ENCODE results near the gene SPAG6. TPM values are rescaled to one million over a fixed set of nuclear protein-coding genes. Genes with fewer than 3 reads are reported as not detected.
"Not testable (repeated sequence)": the region's sequence is repeated elsewhere in the genome, so short reads cannot be mapped to it uniquely, and the experiment has no call there.

Gene SPAG6
- polyA plus RNA-seq, 4 donors: 0.04 to 0.27 (median 0.06) TPM; not detected in 1

DNA sequence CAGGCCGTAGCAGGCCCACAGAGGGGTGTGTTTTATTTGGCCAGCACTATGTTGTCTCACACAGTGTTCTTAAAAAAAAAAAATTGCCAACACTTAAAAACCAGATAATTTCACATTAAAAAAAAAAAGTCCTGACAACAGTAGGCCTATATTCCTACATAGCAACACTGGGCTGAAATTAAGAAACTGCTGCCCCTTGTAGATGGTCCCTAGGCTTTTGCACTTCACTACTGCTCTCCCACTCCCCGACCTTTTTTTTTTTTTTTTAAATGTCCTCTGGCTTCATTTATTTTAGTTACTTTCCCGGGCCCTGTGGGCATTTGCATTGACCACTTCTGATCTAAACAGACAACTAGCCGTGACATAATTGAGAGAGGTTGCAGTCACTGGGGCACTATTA is 36.0 kb downstream of the SPAG6 start:
- H3K4me1 ChIP-seq (ENCODE audit: control insufficient read depth in 3 of 3, insufficient read depth in 2 of 3, low read depth in 1 of 3, low read length in 2 of 3): no peaks in the 10 kb centered on the region
- FAIRE-seq (no peak), DNase-seq (no peak)
- H3K4me3 ChIP-seq (ENCODE audit: low read depth in 1 of 3, low read length in 3 of 3): no peak overlapping the region
- H3K36me3 ChIP-seq (ENCODE audit: control insufficient read depth in 3 of 3, insufficient read depth in 2 of 3, low read depth in 1 of 3, low read length in 3 of 3): no peaks in the 10 kb centered on the region
- H3K9me3 ChIP-seq (ENCODE audit: control insufficient read depth in 2 of 2, insufficient read depth in 1 of 2, low read depth in 1 of 2, low read length in 1 of 2): no peaks in the 10 kb centered on the region
- 64 to 73% (median 67%) methylated on average over 4 of the region's 4 CpGs for WGBS, 3 donors
- no peak overlapping the region for H3K27ac ChIP-seq (ENCODE audit: low read depth in 1 of 3, low read length in 2 of 3)
- H3K27me3 ChIP-seq (ENCODE audit: control insufficient read depth in 3 of 3, insufficient read depth in 3 of 3, low read length in 3 of 3): no peaks in the 10 kb centered on the region

DNA sequence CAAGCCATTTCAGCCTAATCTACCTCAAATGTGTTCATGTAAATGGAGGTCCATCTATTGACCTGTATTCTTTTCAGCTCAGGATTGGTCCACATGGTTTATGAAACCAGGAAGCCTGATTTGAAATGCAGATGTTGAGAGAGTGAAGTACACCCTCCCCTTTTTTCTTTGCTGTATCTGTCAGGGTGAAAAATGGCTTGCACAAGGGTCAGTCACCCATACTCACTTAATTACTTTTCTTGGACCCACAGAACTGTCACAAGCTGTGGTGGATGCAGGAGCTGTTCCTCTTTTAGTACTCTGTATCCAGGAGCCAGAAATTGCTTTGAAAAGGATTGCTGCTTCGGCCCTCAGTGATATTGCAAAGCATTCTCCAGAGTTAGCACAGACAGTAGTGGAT is 41.2 kb downstream of the SPAG6 start:
- FAIRE-seq: no peak
- Histone ChIP-seq H3K4me3 (ENCODE audit: low read depth in 1 of 3, low read length in 3 of 3) (no peak overlapping the region), H3K27ac (ENCODE audit: low read depth in 1 of 3, low read length in 2 of 3) (no peak overlapping the region), H3K4me1 (ENCODE audit: control insufficient read depth in 3 of 3, insufficient read depth in 2 of 3, low read depth in 1 of 3, low read length in 2 of 3) (no peaks in the 10 kb centered on the region), H3K27me3 (ENCODE audit: control insufficient read depth in 3 of 3, insufficient read depth in 3 of 3, low read length in 3 of 3) (no peaks in the 10 kb centered on the region), H3K9me3 (ENCODE audit: control insufficient read depth in 2 of 2, insufficient read depth in 1 of 2, low read depth in 1 of 2, low read length in 1 of 2) (no peaks in the 10 kb centered on the region), H3K36me3 (ENCODE audit: control insufficient read depth in 3 of 3, insufficient read depth in 2 of 3, low read depth in 1 of 3, low read length in 3 of 3) (no peaks in the 10 kb centered on the region)
- 81 to 97% (median 82%) methylated on average over 1 of the region's 1 CpG for WGBS, 3 donors
- no peak for DNase-seq

DNA sequence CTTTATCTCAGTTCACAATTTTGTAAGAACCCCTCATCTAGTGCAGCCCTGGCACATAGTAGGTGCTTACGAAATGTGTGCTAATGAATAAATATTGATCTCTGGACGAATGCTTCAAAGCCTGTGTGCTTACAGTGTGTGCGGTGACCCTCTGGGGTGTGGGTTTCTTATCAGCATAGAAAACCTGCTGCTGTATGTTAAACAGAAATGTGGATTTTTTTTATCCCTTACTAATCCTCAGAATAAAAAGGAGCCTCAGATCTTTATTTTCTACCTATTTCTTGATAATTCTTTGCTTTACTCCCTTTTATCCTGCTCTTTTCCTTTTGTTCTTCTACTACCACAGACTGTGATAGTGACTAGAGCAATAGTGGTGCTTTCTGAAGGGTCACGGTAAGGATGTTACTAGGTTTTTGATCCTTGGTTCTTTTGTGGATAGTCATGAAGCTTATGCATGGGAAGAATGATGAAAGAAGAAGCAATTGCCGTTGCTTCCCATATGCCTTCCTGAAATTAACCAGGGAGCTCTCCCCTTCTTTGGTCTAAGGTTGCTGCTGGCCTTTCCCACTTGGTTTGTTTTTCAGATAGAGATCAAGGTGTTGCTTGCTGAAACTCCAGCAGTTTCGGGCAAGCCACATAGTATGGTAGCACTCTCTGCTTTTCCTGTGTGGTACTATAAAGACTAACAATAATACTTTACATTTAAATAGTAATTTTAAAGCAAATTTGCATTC is 44.7 kb downstream of the SPAG6 start:
- Histone ChIP-seq H3K36me3 (ENCODE audit: control insufficient read depth in 3 of 3, insufficient read depth in 2 of 3, low read depth in 1 of 3, low read length in 3 of 3) (no peaks in the 10 kb centered on the region), H3K27me3 (ENCODE audit: control insufficient read depth in 3 of 3, insufficient read depth in 3 of 3, low read length in 3 of 3) (no peaks in the 10 kb centered on the region), H3K27ac (ENCODE audit: low read depth in 1 of 3, low read length in 2 of 3) (no peak overlapping the region), H3K4me3 (ENCODE audit: low read depth in 1 of 3, low read length in 3 of 3) (no peak overlapping the region), H3K9me3 (ENCODE audit: control insufficient read depth in 2 of 2, insufficient read depth in 1 of 2, low read depth in 1 of 2, low read length in 1 of 2) (no peaks in the 10 kb centered on the region), H3K4me1 (ENCODE audit: control insufficient read depth in 3 of 3, insufficient read depth in 2 of 3, low read depth in 1 of 3, low read length in 2 of 3) (no peaks in the 10 kb centered on the region)
- 77 to 81% (median 80%) methylated on average over 6 of the region's 6 CpGs for WGBS, 3 donors
- FAIRE-seq (no peak), DNase-seq (no peak)

DNA sequence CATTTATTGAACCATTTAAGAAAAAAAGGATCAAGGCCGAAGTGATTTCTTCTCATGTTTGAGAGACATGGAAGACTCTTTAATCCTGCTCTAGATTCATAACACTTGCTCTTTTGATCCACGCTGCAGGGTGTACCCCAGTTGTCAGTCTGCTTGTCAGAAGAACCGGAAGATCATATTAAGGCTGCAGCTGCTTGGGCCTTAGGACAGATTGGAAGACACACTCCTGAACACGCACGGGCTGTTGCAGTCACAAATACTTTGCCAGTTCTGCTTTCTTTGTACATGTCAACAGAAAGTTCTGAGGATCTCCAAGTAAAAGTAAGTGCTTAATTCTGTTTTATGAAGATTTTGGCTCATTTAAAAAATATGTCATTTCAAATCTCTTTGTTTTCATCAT is 46.3 kb downstream of the SPAG6 start:
- Histone ChIP-seq H3K27ac (ENCODE audit: low read depth in 1 of 3, low read length in 2 of 3) (no peak overlapping the region), H3K27me3 (ENCODE audit: control insufficient read depth in 3 of 3, insufficient read depth in 3 of 3, low read length in 3 of 3) (no peaks in the 10 kb centered on the region), H3K9me3 (ENCODE audit: control insufficient read depth in 2 of 2, insufficient read depth in 1 of 2, low read depth in 1 of 2, low read length in 1 of 2) (no peaks in the 10 kb centered on the region), H3K36me3 (ENCODE audit: control insufficient read depth in 3 of 3, insufficient read depth in 2 of 3, low read depth in 1 of 3, low read length in 3 of 3) (no peaks in the 10 kb centered on the region), H3K4me3 (ENCODE audit: low read depth in 1 of 3, low read length in 3 of 3) (no peak overlapping the region), H3K4me1 (ENCODE audit: control insufficient read depth in 3 of 3, insufficient read depth in 2 of 3, low read depth in 1 of 3, low read length in 2 of 3) (no peaks in the 10 kb centered on the region)
- no peak for DNase-seq
- 91 to 96% (median 94%) methylated on average over 5 of the region's 5 CpGs for WGBS, 3 donors
- FAIRE-seq: no peak

DNA sequence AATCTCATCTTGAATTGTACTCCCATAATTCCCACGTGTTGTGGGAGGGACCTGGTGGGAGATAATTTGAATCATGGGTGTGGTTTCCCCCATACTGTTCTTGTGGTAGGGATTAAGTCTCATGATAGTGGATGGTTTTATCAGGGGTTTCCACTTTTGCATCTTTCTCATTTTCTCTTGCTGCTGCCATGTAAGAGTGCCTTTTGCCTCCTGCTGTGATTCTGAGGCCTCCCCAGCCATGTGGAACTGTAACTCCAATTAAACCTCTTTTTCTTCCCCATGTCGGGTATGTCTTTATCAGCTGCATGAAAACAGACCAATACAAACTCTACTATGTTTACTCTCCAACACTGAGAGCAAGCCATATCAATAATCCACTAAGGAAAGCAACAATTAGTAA is 50.9 kb downstream of the SPAG6 start:
- not testable (repeated sequence) for FAIRE-seq; H3K9me3 ChIP-seq (ENCODE audit: control insufficient read depth in 2 of 2, insufficient read depth in 1 of 2, low read depth in 1 of 2, low read length in 1 of 2); DNase-seq; H3K27ac ChIP-seq (ENCODE audit: low read depth in 1 of 3, low read length in 2 of 3); H3K4me3 ChIP-seq (ENCODE audit: low read depth in 1 of 3, low read length in 3 of 3); H3K36me3 ChIP-seq (ENCODE audit: control insufficient read depth in 3 of 3, insufficient read depth in 2 of 3, low read depth in 1 of 3, low read length in 3 of 3); H3K27me3 ChIP-seq (ENCODE audit: control insufficient read depth in 3 of 3, insufficient read depth in 3 of 3, low read length in 3 of 3); H3K4me1 ChIP-seq (ENCODE audit: control insufficient read depth in 3 of 3, insufficient read depth in 2 of 3, low read depth in 1 of 3, low read length in 2 of 3)
- 16 to 58% (median 58%) methylated on average over 2 of the region's 2 CpGs for WGBS, 3 donors

DNA sequence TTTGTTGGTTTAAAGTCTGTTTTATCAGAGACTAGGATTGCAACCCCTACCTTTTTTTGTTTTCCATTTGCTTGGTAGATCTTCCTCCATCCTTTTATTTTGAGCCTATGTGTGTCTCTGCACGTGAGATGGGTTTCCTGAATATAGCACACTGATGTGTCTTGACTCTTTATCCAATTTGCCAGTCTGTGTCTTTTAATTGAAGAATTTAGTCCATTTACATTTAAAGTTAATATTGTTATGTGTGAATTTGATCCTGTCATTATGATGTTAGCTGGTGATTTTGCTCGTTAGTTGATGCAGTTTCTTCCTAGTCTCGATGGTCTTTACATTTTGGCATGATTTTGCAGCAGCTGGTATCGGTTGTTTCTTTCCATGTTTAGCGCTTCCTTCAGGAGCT is 61.6 kb downstream of the SPAG6 start:
- 88 to 100% (median 96%) methylated on average over 1 of the region's 5 CpGs for WGBS, 3 donors
- DNase-seq; H3K4me1 ChIP-seq (ENCODE audit: control insufficient read depth in 3 of 3, insufficient read depth in 2 of 3, low read depth in 1 of 3, low read length in 2 of 3); FAIRE-seq; H3K9me3 ChIP-seq (ENCODE audit: control insufficient read depth in 2 of 2, insufficient read depth in 1 of 2, low read depth in 1 of 2, low read length in 1 of 2); H3K27me3 ChIP-seq (ENCODE audit: control insufficient read depth in 3 of 3, insufficient read depth in 3 of 3, low read length in 3 of 3); H3K27ac ChIP-seq (ENCODE audit: low read depth in 1 of 3, low read length in 2 of 3); H3K4me3 ChIP-seq (ENCODE audit: low read depth in 1 of 3, low read length in 3 of 3); H3K36me3 ChIP-seq (ENCODE audit: control insufficient read depth in 3 of 3, insufficient read depth in 2 of 3, low read depth in 1 of 3, low read length in 3 of 3): not testable (repeated sequence)

DNA sequence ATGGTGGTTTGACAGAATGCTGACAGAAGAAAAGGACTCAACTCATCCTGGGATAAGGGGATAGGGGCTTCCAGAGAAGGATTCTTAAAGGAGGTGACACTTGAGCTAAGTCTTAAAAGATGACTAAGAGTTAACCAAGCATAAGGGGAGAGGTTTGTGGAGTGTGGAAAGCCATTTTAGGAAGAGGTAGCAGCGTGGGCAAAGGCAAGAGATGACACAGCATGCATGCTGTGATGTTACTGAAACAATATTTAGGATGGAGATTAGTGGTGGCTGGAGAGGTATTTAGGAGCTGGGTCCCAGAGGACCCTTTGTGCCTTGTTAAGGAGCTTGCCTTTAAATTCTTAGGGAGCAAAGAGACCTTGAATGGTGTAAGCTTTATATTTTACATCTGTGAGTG is 65.1 kb downstream of the SPAG6 start:
- 24 to 46% (median 46%) methylated on average over 1 of the region's 1 CpG for WGBS, 3 donors
- Histone ChIP-seq H3K9me3 (ENCODE audit: control insufficient read depth in 2 of 2, insufficient read depth in 1 of 2, low read depth in 1 of 2, low read length in 1 of 2) (no peaks in the 10 kb centered on the region), H3K4me1 (ENCODE audit: control insufficient read depth in 3 of 3, insufficient read depth in 2 of 3, low read depth in 1 of 3, low read length in 2 of 3) (no peaks in the 10 kb centered on the region), H3K4me3 (ENCODE audit: low read depth in 1 of 3, low read length in 3 of 3) (no peak overlapping the region), H3K36me3 (ENCODE audit: control insufficient read depth in 3 of 3, insufficient read depth in 2 of 3, low read depth in 1 of 3, low read length in 3 of 3) (no peaks in the 10 kb centered on the region), H3K27ac (ENCODE audit: low read depth in 1 of 3, low read length in 2 of 3) (no peak overlapping the region), H3K27me3 (ENCODE audit: control insufficient read depth in 3 of 3, insufficient read depth in 3 of 3, low read length in 3 of 3) (no peaks in the 10 kb centered on the region)
- no peak for FAIRE-seq
- DNase-seq: no peak

DNA sequence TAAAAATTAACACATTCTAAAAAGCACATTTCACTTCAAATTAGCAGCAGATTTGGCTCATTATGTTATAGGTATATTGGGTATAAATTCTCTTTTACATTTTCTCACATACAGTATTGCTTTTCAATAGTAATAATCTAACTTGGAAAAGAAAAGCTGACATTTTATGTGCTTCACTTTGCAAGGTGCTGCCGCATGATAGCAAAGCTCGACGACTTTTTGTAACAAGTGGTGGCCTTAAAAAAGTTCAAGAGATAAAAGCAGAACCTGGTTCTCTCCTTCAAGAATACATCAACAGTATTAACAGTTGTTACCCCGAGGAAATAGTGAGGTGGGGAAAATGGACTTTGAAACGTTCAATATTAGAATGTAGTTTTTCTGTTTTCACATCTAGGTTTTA is 65.5 kb downstream of the SPAG6 start:
- Histone ChIP-seq H3K27ac (ENCODE audit: low read depth in 1 of 3, low read length in 2 of 3) (no peak overlapping the region), H3K9me3 (ENCODE audit: control insufficient read depth in 2 of 2, insufficient read depth in 1 of 2, low read depth in 1 of 2, low read length in 1 of 2) (no peaks in the 10 kb centered on the region), H3K27me3 (ENCODE audit: control insufficient read depth in 3 of 3, insufficient read depth in 3 of 3, low read length in 3 of 3) (no peaks in the 10 kb centered on the region), H3K36me3 (ENCODE audit: control insufficient read depth in 3 of 3, insufficient read depth in 2 of 3, low read depth in 1 of 3, low read length in 3 of 3) (no peaks in the 10 kb centered on the region), H3K4me3 (ENCODE audit: low read depth in 1 of 3, low read length in 3 of 3) (no peak overlapping the region), H3K4me1 (ENCODE audit: control insufficient read depth in 3 of 3, insufficient read depth in 2 of 3, low read depth in 1 of 3, low read length in 2 of 3) (no peaks in the 10 kb centered on the region)
- WGBS, 3 donors: 36 to 68% (median 54%) methylated on average over 5 of the region's 5 CpGs
- no peak for FAIRE-seq
- DNase-seq: peak in 1 of 2 donors; percentile 36

DNA sequence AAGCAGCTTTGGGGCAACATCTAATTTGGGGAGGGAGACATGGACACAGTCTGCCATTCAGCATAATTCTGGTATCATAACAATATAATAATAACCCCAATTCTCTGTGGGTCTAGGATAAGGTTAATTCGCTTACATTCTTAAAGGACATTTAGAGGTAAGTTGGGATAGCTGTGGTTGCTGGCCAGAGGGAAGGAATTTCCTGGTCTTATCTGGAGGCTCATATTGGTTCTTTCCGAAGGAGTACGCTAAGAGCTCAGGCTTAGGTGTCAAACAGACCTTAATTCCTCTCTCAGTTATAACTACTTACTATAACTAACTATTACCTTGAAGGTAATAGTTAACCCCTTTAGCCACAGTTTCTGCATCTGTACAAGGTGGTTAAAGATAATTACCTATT is 68.8 kb downstream of the SPAG6 start:
- 92 to 95% (median 95%) methylated on average over 3 of the region's 3 CpGs for WGBS, 3 donors
- FAIRE-seq (no peak), DNase-seq (no peak)
- Histone ChIP-seq H3K27ac (ENCODE audit: low read depth in 1 of 3, low read length in 2 of 3) (no peak overlapping the region), H3K36me3 (ENCODE audit: control insufficient read depth in 3 of 3, insufficient read depth in 2 of 3, low read depth in 1 of 3, low read length in 3 of 3) (no peaks in the 10 kb centered on the region), H3K4me1 (ENCODE audit: control insufficient read depth in 3 of 3, insufficient read depth in 2 of 3, low read depth in 1 of 3, low read length in 2 of 3) (no peaks in the 10 kb centered on the region), H3K27me3 (ENCODE audit: control insufficient read depth in 3 of 3, insufficient read depth in 3 of 3, low read length in 3 of 3) (no peaks in the 10 kb centered on the region), H3K4me3 (ENCODE audit: low read depth in 1 of 3, low read length in 3 of 3) (no peak overlapping the region), H3K9me3 (ENCODE audit: control insufficient read depth in 2 of 2, insufficient read depth in 1 of 2, low read depth in 1 of 2, low read length in 1 of 2) (no peaks in the 10 kb centered on the region)

Measured in small intestine (tissue), 7 donors.